GM18520 (cell line): ENCODE results near the gene GP1BB.

Experiments
- ATAC-seq: cut with Tn5 transposase; IDR thresholded peaks from one replicate; pipeline ENCODE4 v1.9.1; 2021; ENCODE audit not compliant: unreplicated experiment

The GP1BB gene

GRCh38 chr22:19713650-19714311 lies 9.6 kb upstream of the GP1BB start:
- ATAC-seq = no peak

GRCh38 chr22:19714312-19715187 lies 8.8 kb upstream of the GP1BB start, which contains the start of gene SEPTIN5:
TSS of gene SEPTIN5 (plus strand) at chr22:19714503. CDS start at chr22:19714589, 86 bp downstream.
- ATAC-seq = no peak

GRCh38 chr22:19715188-19715930 lies 8.0 kb upstream of the GP1BB start:
- ATAC-seq = no peak

- ATAC-seq = no peak
Measured at GRCh38 chr22:19716041-19716828, 7.1 kb upstream of the GP1BB start.

GRCh38 chr22:19716829-19717105 lies 6.6 kb upstream of the GP1BB start:
- no peak for ATAC-seq

GRCh38 chr22:19717181-19717580 lies 6.2 kb upstream of the GP1BB start:
- ATAC-seq = no peak

GRCh38 chr22:19717691-19718455 lies 5.5 kb upstream of the GP1BB start:
- ATAC-seq = no peak

- ATAC-seq = no peak
Measured at GRCh38 chr22:19718456-19719049, 4.8 kb upstream of the GP1BB start.

- no peak for ATAC-seq
Measured at GRCh38 chr22:19719050-19719482, 4.3 kb upstream of the GP1BB start.

GRCh38 chr22:19719488-19720021 lies 3.8 kb upstream of the GP1BB start:
- no peak for ATAC-seq

GRCh38 chr22:19720150-19720827 lies 3.0 kb upstream of the GP1BB start:
- no peak for ATAC-seq

GRCh38 chr22:19720999-19721329 lies 2.4 kb upstream of the GP1BB start:
- no peak for ATAC-seq

GRCh38 chr22:19721330-19722177 lies 1.8 kb upstream of the GP1BB start:
- no peak for ATAC-seq

- ATAC-seq = no peak
Measured at GRCh38 chr22:19722178-19722981, 959 bp upstream of the GP1BB start.

GRCh38 chr22:19722982-19723231 lies 432 bp upstream of the GP1BB start:
- no peak for ATAC-seq

GRCh38 chr22:19723983-19724827 lies 866 bp downstream of the GP1BB start:
- no peak for ATAC-seq
